GM19452 (cell line): ENCODE measurements around the gene AP4S1.
"Not testable (repeated sequence)": the region's sequence is repeated elsewhere in the genome, so short reads cannot be mapped to it uniquely, and the experiment has no call there.

Experiments
- ATAC-seq: cut with Tn5 transposase; IDR thresholded peaks from one replicate; pipeline ENCODE4 v1.9.1; 2021; ENCODE audit not compliant: unreplicated experiment

The AP4S1 gene

DNA sequence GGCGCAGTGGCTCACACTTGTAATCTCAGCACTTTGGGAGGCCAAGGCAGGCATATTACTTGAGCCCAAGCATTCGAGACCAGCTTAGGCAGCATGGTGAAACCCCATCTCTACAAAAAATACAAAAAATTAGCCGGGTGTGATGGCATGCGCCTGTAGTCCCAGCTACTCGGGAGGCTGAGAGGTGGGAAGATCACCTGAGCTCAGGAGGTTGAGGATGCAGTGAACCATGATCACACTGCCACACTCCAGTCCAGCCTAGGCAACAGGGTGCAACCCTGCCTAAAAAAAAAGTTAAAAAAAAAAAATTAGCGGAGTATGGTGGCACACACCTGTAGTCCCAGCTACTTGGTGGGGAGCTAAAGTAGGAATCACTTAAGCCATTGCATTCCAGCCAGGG, 21.4 kb upstream of the AP4S1 start:
- not testable (repeated sequence) for ATAC-seq

DNA sequence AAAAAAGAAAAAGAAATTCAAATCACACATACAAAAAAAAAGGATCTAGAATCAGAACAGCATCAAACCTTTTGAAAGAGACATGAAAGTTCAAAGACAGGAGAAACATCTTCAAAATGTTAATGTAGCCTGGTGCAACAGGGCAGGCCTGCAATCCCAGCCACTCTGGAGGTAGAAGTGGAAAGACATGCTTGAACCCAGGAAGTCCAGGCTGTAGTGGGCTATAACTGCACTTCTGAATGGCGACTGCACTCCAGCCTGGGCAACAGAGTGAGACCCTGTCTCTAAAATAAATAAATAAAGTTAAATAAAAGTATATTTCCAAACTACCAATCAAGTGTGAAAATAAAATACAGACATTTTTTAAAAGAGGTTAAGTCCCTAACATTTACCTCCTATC, 18.7 kb upstream of the AP4S1 start:
- no peak for ATAC-seq

DNA sequence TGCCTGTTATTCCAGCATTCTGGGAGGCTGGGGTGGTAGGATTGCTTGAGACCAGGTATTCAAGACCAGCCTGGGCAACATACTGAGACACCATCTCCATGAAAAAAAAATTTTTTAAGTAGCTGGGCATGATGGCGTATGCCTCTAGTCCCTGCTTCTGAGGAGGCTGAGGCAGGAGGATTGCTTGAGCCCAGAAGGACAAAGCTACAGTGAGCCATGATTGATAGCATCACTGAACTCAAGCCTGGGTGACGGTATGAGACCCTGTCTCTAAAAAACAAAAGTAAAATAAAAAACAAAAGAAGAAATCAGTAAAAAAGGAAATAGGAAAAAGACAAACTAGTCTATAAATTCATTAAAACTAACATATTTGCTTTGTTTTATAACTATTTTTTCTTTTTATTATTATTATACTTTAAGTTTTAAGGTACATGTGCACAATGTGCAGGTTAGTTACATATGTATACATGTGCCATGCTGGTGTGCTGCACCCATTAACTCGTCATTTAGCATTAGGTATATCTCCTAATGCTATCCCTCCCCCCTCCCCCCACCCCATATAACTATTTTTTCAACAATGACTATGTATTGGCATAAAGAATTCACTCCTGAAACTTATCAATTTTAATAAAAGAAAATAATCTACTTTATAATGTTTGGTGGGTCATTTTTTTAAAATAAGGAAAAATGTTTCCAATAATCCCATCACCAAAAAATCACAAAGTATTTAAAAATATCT, 15.4 kb upstream of the AP4S1 start:
- no peak for ATAC-seq

DNA sequence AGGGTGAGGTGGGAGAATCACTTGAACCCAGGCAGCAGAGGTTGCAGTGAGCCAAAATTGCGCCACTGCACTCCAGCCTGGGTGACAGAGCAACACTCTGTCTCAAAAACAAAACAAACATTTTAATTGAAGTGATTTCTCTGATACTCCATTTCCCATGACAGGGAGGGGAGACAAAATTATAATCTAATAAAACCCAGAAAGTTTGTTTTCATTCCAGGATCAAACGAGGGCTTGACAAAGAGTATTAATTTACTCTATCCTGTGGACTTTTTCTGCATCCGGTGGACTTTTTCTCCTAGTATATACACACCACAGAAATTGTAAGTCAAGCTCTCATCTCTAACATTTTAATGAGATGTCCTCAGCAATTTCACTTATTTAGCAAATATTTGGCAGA, 14.5 kb upstream of the AP4S1 start:
- no peak for ATAC-seq

DNA sequence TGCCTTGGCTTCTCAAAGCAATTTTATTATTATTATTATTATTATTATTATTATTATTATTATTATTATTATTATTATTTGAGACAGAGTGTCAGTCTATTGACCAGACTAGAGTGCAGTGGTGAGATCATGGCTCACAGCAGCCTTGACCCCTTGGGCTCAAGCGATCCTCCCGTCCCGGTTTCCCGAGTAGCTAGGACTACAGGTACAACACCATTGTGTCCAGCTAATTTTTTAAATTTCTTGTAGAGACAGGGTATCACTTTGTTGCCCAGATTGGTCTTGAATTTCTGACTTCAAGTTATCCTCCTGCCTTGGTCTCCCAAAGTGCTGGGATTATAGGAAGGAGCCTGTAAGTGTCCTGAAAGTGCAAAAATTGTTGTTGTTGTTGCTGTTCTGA, 11.6 kb upstream of the AP4S1 start:
- no peak for ATAC-seq

DNA sequence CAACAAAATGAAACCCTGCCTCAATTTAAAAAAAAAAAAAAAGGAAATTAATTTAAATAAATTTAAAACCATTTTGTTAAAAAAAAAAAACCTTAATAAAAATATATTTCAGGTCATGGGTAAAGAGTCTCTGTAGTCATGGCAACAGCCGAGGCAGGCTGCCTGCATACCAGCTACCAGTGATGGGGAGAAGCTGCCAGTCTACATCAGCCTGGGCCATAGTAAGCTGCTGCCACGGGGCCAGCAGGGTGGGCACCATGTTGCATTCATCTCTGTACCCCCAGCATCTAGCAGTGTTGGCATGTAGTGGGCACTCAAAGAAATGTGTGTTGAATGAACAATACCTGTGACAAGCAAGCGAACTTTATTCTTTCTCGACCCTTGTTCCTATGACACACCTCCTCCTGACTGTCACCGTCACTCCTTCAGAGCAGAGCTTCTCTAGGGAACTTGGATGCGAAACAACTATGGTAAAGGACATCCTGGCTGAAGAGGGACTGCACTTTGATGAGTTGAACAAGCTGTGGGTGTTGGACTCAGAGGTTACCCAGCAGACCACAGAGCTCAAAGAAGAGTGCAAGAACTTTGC, 7.3 kb upstream of the AP4S1 start:
- ATAC-seq, result no peak

DNA sequence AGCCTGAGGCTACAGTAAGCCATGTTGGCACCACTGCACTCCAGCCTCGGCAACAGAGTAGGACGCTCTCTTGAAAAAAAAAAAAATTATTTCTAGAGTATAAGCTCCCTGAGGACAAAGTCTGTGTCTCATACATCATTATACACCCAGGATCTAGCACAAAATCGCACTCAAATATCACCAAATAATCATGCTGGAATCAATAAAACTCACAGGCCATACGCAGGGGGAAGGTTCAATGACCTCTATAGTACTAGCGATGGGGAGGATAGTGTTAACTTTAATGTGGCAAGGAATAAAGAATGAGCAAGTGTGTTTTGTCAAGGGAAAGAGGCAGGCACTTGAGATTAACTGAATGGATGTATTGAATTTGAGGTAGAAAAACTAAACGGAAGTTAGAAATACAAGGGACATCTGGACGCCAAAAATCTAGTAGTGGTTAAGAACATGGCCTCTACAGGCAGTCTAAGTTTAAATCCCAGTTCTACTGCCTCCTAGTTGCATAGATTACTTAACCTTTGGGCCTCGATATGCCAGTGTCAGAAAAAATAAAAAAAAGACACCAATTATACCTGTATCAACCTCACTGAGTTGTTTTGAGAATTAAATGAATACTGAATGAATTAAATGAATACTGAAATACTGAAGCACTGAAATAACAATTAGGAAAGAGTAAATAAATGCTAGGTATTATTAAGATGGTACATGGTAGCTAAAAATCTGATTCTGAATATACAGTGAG, 4.4 kb upstream of the AP4S1 start:
- no peak for ATAC-seq

DNA sequence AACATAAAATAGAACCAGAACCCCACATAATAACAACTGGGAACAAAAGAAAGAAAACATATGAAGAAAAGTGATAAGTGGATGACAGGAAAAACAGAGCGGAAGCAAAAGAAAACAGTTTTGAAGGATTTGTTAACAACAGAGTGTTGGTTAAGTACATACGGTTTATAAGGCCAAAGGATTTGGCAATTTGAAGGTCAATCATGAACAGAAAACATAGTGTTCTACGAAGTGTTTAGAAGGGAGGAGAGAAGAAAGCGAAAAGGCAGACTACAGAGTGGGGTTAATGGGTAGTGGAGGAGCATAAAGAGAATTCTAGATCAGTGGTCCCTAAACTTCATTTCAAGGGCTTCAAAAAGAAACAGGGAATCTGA, 3.9 kb upstream of the AP4S1 start:
- ATAC-seq, result no peak

DNA sequence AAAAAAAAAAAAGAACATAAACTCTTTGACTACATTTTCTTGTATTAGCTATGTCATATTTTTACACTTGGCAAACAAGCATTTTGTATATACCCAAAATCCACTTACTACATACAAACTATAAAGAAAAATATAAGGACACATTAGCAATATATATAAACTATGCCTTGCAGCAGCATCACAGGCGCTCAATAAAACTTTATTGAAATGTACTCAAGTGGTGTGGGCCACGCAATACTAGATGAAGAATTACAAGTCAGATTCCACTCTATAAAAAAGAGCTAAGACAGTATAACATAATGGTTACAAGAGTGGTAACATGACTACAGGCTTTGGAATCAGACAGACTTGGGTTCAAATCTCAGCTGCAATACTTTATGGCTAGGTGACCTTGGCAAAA, 3.1 kb upstream of the AP4S1 start:
- ATAC-seq, result no peak

DNA sequence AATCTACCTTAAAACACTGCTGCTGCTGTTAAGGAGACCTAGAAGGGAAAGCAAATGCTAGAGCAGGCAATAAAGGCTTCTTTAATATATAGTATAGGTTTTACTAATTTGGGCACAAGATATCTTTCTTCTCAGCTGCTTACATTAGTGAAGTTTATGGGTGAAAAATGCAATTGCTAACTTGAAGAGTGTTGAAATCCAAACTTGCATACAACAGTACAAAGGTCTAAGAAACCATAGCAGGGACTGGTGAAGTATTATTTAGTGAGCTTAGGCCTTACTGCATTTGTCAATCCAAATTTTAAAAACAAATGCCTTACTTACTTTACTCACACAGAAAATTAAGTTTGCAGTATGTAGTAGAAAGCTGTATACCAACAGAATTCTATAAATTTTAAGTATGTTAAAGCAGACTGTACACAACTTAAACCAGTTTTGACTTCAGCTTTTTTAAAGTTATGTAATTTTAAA, 1.4 kb upstream of the AP4S1 start:
- no peak for ATAC-seq

DNA sequence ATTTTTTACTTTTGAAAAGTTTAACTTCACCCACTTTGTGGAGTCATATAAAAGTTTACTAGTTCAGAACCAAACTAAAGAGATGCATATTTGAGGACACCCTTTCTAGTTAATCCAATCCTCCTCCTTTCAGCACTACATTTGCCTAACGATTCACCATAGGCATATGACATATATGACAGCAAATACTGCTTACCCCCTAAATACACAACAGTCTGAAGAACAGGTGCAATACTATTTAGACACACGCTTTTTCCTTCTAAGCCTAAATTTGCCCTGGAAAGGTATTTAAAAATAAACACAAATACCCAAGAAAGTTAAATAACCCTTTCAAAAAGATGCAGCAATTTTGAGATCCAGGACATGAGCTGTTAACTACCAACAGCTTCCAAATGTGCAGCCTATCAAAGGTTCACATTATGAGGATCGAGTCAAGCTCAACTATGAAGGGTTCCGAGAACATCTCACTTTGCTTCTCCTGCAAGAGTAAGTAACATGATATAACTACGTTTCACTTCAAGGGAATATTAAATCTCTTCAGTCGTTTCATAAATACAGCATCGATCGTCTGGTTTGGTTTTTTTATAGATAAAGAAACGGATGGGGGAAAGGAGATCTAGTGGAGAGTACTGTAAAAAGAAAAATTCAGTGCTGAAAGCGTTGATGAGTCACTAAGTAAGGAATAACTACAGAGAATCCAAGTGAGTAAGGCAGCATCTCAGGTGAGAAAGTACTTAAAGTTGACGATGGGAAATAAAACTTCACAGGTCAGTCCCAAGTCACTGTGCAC, 677 bp upstream of the AP4S1 start:
- ATAC-seq, result no peak

DNA sequence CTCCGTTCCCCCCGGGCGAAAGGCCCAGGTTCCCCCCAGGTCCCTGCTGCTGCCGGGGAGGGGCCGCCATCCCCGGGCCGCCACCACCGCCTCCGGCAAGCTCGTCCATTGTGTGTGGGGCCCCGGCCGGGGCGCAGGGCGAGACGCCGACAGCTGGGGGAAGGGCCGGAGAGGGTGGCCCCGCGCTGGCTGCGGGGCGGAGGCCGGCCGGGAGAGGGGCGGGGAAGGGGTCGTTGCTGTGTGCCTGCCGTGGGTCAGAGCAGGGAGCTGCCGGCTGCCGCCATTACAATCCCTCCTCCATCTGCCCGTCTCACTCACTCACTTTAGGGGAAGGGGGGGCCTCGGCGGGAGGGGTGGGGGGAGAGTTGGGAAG, 614 bp downstream of the AP4S1 start, which contains the start of gene STRN3:
Gene STRN3, minus strand, starts transcription at position 303 of the 373 bp plus-strand sequence. Its CDS starts 194 bp downstream, at position 109.
- ATAC-seq, result no peak

DNA sequence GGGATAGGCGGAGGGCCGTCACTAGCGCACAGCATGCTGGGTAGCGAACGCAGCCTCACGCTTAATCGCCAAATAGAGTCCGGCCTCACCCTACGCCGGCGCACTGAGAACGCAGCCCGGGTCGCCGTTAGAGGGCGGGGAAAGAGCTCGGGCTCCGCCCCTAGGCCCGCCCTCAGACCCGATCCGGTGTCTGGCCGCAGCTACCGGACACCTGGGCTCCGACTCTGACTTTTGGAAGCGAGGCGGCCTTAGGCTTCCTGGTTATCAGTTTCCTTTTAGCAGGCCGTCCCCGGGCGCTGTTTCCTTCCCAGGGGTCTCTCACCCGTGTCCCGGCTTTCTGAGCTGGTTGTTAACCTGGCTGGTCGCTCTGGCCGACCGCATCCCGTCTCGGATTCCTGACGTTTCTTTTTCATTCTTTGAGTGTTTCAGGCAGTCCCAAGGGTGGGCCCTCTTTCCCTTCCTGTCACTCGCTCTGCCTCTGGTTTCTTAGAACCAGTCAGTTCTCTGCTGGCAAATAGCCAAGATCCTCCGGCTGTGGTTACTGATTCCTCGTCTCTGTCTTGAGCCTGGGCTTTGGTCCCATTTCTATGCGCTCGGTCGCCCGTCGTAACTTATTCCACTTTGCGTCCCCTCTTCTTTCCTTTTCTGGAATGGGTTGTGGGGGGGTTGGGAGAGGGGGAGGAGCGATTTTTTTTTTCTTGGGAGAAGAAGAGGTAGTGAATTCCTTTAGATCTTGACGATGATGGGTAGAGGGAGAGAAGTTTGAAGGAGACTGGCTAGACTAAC, 1.2 kb downstream of the AP4S1 start:
- ATAC-seq, result peak; percentile 94

DNA sequence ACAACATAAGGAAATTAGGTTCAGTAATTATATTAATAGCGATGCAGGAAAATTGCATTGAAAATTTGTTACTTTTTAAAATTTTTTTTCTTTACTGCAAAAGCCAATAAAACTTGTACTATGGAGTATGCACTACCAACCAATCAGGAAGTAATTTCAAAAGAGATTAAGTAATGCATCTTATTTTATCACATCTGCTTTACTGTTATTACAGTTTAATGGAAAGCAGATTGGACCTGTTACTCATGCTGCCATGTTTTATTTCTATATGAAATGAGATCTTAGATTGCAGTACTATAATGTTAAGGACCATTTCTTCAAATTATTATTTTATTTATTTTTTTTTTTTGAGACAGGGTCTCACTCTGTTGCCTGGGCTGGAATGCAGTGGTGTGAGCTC, 2.4 kb downstream of the AP4S1 start:
- no peak for ATAC-seq

DNA sequence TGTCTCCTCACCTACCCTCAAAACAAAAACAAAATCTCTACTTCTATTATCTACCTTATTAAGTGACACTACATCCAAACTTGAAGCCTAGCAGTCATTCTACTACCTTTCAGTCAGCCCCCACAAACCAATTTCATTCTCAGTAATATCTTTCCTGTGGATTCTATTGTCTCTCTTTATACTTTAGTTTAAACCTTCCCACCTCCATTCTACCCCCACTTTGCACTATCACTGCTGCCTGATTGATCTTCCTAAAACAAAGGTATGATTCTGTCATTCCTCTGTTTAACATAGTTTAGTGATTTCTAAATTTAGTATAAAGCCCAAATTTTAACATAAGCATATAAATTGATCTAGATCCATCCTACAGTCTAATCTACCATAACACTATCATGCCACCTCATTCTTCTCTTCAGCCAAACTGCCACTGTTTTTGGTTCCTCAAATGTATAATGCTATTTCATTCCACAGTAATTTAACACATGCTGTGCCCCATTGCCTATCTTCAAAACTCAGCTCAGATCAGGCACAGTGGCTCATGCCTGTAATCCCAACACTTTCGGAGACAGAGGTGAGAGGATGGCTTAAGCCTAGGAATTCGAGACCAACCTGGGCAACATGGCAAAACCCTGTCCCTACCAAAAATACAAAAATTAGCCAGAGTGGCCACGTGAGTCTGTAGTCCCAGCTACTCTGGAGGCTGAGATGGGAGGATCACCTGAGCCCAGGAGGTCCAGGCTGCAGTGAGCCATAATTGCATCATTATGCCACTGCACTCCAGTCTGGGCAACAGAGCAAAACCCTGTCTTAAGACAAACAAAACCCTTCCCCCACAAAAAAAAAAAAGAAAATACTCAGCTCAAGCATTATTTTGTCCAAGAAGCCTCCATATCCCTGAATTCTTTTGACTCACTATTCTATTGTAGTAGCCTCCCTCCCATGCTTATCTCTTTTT, 3.8 kb downstream of the AP4S1 start:
- ATAC-seq, result no peak

DNA sequence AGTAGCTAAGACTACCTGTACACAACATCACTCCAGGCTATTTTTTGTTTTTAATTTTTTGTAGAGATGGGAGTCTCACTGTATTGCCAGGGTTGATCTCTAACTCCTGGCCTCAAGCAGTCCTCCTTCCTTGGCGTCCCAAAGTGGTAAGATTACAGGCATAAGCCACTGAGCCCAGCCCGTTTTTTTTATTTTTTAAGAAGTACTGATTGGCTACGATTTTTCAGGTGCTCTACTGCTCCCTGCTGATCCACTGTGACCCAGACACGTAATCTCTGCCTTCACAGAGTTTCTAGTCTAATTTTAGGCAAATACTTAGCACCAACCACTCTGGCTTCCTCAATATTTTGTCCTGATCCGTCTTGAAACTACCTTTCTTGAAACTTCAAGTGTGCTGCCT, 5.0 kb downstream of the AP4S1 start:
- no peak for ATAC-seq

DNA sequence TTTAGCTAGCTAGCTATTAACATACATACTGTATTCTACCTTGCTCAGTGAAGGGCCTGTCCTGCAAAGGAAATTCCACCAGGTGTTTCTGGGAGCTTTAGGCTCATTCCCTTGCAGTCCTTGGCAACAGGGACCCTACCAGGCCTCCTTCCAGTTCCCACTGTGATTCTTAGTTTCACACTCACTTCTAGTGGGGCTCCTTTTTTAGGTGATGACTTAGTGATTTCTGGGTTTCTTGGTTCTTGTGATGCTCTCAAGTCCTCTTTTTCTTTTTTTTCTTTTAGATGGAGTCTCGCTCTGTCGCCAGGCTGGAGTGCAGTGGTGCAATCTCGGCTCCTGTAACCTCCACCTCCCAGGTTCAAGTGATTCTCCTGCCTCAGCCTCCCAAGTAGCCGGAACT, 11.1 kb downstream of the AP4S1 start:
- ATAC-seq, result no peak

DNA sequence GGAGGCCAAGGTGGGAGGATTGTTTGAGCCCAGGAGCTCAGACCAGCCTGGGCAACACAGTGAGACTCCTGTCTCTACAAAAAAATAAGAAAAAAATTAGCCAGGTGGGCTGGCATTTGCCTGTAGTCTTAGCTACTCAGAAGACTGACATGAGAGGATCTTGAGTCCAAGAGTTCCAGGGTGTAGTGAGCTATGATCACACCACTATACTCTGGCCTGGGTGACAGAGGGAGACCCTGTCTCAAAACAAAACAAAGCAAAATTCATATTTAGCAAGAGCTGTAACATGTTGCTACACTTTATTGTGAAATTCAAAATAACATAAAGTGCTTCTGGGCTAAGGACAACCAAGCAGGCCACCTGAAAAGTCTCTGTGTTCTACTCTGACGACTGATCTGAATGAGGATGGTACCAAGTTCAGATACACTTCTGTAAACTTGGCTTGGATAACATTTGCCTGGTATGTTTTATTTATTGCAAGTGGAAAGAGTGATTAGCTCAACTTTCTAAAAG, 12.3 kb downstream of the AP4S1 start:
- no peak for ATAC-seq

DNA sequence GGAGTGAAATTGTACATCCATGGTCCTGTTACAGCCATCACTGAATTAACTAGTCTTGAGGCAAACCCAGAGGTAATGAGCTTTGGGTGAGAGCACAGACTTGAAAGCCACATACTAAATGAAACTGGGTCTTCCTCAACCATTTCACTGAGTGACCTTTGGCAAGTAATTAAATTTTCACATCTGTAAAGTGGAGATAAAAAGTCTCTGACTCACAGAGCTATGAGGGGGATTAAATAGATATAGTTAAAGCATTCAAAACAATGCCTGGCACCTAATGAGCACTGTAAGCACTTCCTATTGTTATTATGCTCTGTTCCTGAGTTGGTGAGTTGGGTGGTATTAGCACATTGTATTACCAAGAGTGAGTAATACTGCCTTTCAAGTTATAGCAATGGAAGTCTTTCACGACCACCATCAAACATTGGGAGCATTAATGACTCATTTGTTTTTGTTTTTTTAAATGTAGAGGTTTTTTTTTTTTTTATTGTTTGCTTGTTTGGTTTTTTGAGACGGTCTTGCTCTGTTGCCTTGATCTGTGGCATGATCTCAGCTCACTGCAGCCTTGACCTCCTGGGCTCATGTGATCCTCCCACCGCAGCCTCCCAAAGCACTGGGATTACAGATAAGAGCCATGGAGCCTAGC, 13.2 kb downstream of the AP4S1 start:
- ATAC-seq, result no peak
